Kidney (tissue), 14 donors: ENCODE data around the gene MAP3K3. TPM values are rescaled to one million over a fixed set of nuclear protein-coding genes. Genes with fewer than 3 reads are reported as not detected.

Experiments used
- DNase-seq, 5 donors: peaks; one replicate each; pipeline ENCODE4 v3.0.0-alpha.2; 2013 to 2020
- FAIRE-seq: peaks from 2 replicates; lab custom pipeline; 2012; peaks lifted over from hg19 to GRCh38; lab: Jason Lieb, UNC
- H3K27ac ChIP-seq, 2 donors: one replicate each; pipeline ENCODE4 v1.7.0; 2013; ENCODE audit warnings: low read depth in 2 of 2, low read length in 2 of 2, inconsistent platforms in 1 of 2
- H3K27me3 ChIP-seq: one replicate; pipeline ENCODE4 v1.7.1; 2013; ENCODE audit warnings: low read length, inconsistent platforms; ENCODE audit not compliant: control insufficient read depth, insufficient read depth
- H3K36me3 ChIP-seq, 3 donors: one replicate each; pipeline versions ENCODE4 v1.7.0 to v1.7.1; 2013; ENCODE audit warnings: low read length in 3 of 3, control low read depth in 1 of 3, inconsistent platforms in 1 of 3; ENCODE audit not compliant: insufficient read depth in 3 of 3, control insufficient read depth in 2 of 3
- H3K4me1 ChIP-seq, 3 donors: one replicate each; pipeline versions ENCODE4 v1.7.0 to v1.7.1; 2013; ENCODE audit warnings: low read length in 3 of 3, inconsistent platforms in 1 of 3, low read depth in 1 of 3; ENCODE audit not compliant: control insufficient read depth in 2 of 3, insufficient read depth in 2 of 3
- H3K4me3 ChIP-seq, 3 donors: one replicate each; pipeline versions ENCODE4 v1.7.0 to v1.8.1; 2013; ENCODE audit warnings: low read length in 3 of 3, control low read depth in 1 of 3, inconsistent platforms in 1 of 3
- H3K9ac ChIP-seq, 3 donors: one replicate each; pipeline versions ENCODE4 v1.7.0 to v1.7.1; 2013; ENCODE audit warnings: low read length in 3 of 3, control low read depth in 1 of 3, inconsistent platforms in 1 of 3
- H3K9me3 ChIP-seq, 3 donors: one replicate each; pipeline versions ENCODE4 v1.7.0 to v1.7.1; 2013; ENCODE audit warnings: low read length in 3 of 3, control low read depth in 1 of 3, inconsistent platforms in 1 of 3; ENCODE audit not compliant: control insufficient read depth in 2 of 3, insufficient read depth in 1 of 3
- CTCF ChIP-seq: IDR thresholded peaks from 3 replicates; pipeline ENCODE4 v1.5.1; 2012; ENCODE audit warnings: mild to moderate bottlenecking, moderate library complexity, borderline replicate concordance; ENCODE audit not compliant: insufficient read depth; ENCODE audit errors: extremely low read depth
- intact Hi-C: fragments of 100-400 bp; cut with DNase I; formaldehyde crosslinking; loops from one replicate; pipeline ENCODE4 v1.11.1; 2022
- polyA plus RNA-seq: library from polyadenylated mRNA; stranded (reverse); fragments of 350-450 nt; fragmentation: Illumina TruSeq; extraction: RNeasy Lipid Tissue Mini Kit (QIAGEN cat#74804); gene quantifications from one replicate; pipeline ENCODE4 v1.2.3, GENCODE V29; 2014; ENCODE audit warnings: low read depth, low replicate concordance; ENCODE audit not compliant: insufficient read depth
- total RNA-seq: library from RNA; stranded (reverse); fragmentation: NEBNext Ultra II Directional; extraction: Animal tissue kit (Norgen Biotek cat#: 25700); gene quantifications from one replicate; pipeline ENCODE4 v1.2.1, GENCODE V29; 2021
- donor health status: control.
- donor health status: control.
- donor health status: control.
- donor health status: control.
- donor health status: control.
- donor health status: DM: yes; HTN: yes; CAD: no.
- donor health status: Normal renal cell carcinoma (clear cell type).

Gene MAP3K3
- total and polyA plus RNA-seq, 2 donors from 2014 or later = 17.4 to 50.5 TPM

GRCh38 chr17:63701868-63702720 lies 79.9 kb downstream of the MAP3K3 start:
- Histone ChIP-seq H3K9me3 (no peaks in the 10 kb centered on the region), H3K36me3 (peaks cover 0 to 18% (median 10%) of the 10 kb centered on the region in 3 donors), H3K27me3 (no peaks in the 10 kb centered on the region), H3K4me1 (peaks cover 0 to 9% (median 0%) of the 10 kb centered on the region in 3 donors), H3K9ac (no peak overlapping the region), H3K27ac (no peak overlapping the region), H3K4me3 (no peak overlapping the region)
- TF ChIP-seq CTCF = no peak
- intact Hi-C loops = no loop called here
- no peak for FAIRE-seq
- DNase-seq = peak in 1 of 5 donors; percentile 76

GRCh38 chr17:63702721-63703015 lies 80.5 kb downstream of the MAP3K3 start:
- no peak overlapping the region for H3K4me3 ChIP-seq
- DNase-seq (no peak), FAIRE-seq (no peak)
- H3K9me3 ChIP-seq = no peaks in the 10 kb centered on the region
- H3K36me3 ChIP-seq = peaks cover 0 to 18% (median 10%) of the 10 kb centered on the region in 3 donors
- no peak overlapping the region for H3K27ac ChIP-seq
- TF ChIP-seq CTCF = no peak
- H3K27me3 ChIP-seq = no peaks in the 10 kb centered on the region
- H3K9ac ChIP-seq = no peak overlapping the region
- H3K4me1 ChIP-seq = peaks cover 0 to 5% (median 0%) of the 10 kb centered on the region in 3 donors
- intact Hi-C loops = no loop called here

GRCh38 chr17:63703029-63703428 lies 80.8 kb downstream of the MAP3K3 start:
- DNase-seq = no peak
- FAIRE-seq = no peak
- no peak overlapping the region for H3K27ac ChIP-seq
- peaks cover 0 to 2% (median 0%) of the 10 kb centered on the region in 3 donors for H3K4me1 ChIP-seq
- no peak for TF ChIP-seq CTCF
- no peak overlapping the region for H3K9ac ChIP-seq
- H3K4me3 ChIP-seq = no peak overlapping the region
- H3K36me3 ChIP-seq = peaks cover 0 to 18% (median 10%) of the 10 kb centered on the region in 3 donors
- no peaks in the 10 kb centered on the region for H3K9me3 ChIP-seq
- intact Hi-C loops = no loop called here
- H3K27me3 ChIP-seq = no peaks in the 10 kb centered on the region
